Stimulated activated CD8-positive, alpha-beta memory T cell treated with anti-CD3 and anti-CD28 coated beads, Interleukin-7, amount 100 ng/mL, for 48 hours (primary cell): ENCODE data around the gene ISOC2.
"Not testable (repeated sequence)": the region's sequence is repeated elsewhere in the genome, so short reads cannot be mapped to it uniquely, and the experiment has no call there.

Source experiments
- DNase-seq, 2 donors: peaks; one replicate each; pipeline ENCODE4 v3.0.0-alpha.2; 2020; ENCODE audit warnings: low read depth in 1 of 2; ENCODE audit errors: extremely low read depth in 1 of 2

Gene ISOC2

GRCh38 chr19:55443045-55443823 lies 18.2 kb downstream of the ISOC2 start, which contains the start of gene SHISA7:
Gene SHISA7, minus strand, starts transcription at chr19:55443300. Its CDS starts 437 bp downstream, at chr19:55442863.
- DNase-seq = no peak

- DNase-seq = no peak
Observed at GRCh38 chr19:55442372-55442961, 19.0 kb downstream of the ISOC2 start.

GRCh38 chr19:55441692-55442321 lies 19.6 kb downstream of the ISOC2 start:
- DNase-seq = no peak

GRCh38 chr19:55441319-55441691 lies 20.1 kb downstream of the ISOC2 start:
- no peak for DNase-seq

- no peak for DNase-seq
Observed at GRCh38 chr19:55440411-55441105, 20.9 kb downstream of the ISOC2 start.

GRCh38 chr19:55439052-55439451 lies 22.4 kb downstream of the ISOC2 start:
- no peak for DNase-seq

- no peak for DNase-seq
Observed at GRCh38 chr19:55437410-55437809, 24.0 kb downstream of the ISOC2 start.

GRCh38 chr19:55436847-55437246 lies 24.6 kb downstream of the ISOC2 start:
- no peak for DNase-seq

GRCh38 chr19:55435020-55435419 lies 26.4 kb downstream of the ISOC2 start:
- DNase-seq = no peak

GRCh38 chr19:55434356-55434919 lies 27.0 kb downstream of the ISOC2 start:
- no peak for DNase-seq

- DNase-seq = no peak
Observed at GRCh38 chr19:55433292-55433691, 28.1 kb downstream of the ISOC2 start.

- DNase-seq = no peak
Observed at GRCh38 chr19:55432241-55432959, 29.0 kb downstream of the ISOC2 start.

GRCh38 chr19:55431183-55431582 lies 30.3 kb downstream of the ISOC2 start:
- DNase-seq = no peak

- DNase-seq = no peak
Observed at GRCh38 chr19:55426042-55426441, 35.4 kb downstream of the ISOC2 start.

- DNase-seq = no peak
Observed at GRCh38 chr19:55424518-55424917, 36.9 kb downstream of the ISOC2 start.

GRCh38 chr19:55423225-55424005 lies 38.0 kb downstream of the ISOC2 start:
- DNase-seq = no peak

GRCh38 chr19:55421281-55421680 lies 40.2 kb downstream of the ISOC2 start:
- DNase-seq = not testable (repeated sequence)

GRCh38 chr19:55419624-55420236 lies 41.7 kb downstream of the ISOC2 start:
- DNase-seq = no peak

- DNase-seq = no peak
Observed at GRCh38 chr19:55419103-55419502, 42.3 kb downstream of the ISOC2 start.
